GM12891 (cell line): ENCODE results near the gene SPTLC1.

Source experiments
- PAX5 ChIP-seq: IDR thresholded peaks from 2 replicates; pipeline ENCODE4 v1.6.1; 2011; ENCODE audit warnings: low read length, moderate library complexity, mild to moderate bottlenecking; ENCODE audit not compliant: insufficient read depth, severe bottlenecking
- POLR2A ChIP-seq: IDR thresholded peaks from 2 replicates; pipeline ENCODE4 v1.6.1; 2011; ENCODE audit warnings: low read depth, low read length, control low read depth
- POLR2AphosphoS5 ChIP-seq: IDR thresholded peaks from 2 replicates; pipeline ENCODE4 v1.6.1; 2011; ENCODE audit warnings: low read depth, low read length, control low read depth
- SPI1 ChIP-seq: IDR thresholded peaks from 2 replicates; pipeline ENCODE4 v1.6.1; 2011; ENCODE audit warnings: low read depth, low read length, control low read depth
- TAF1 ChIP-seq: IDR thresholded peaks from 2 replicates; pipeline ENCODE4 v1.6.1; 2011; ENCODE audit warnings: low read depth, low read length, control low read depth

- TF ChIP-seq PAX5, result no peak
- TF ChIP-seq POLR2A, result no peak
- TF ChIP-seq POLR2AphosphoS5, result no peak
- no peak for TF ChIP-seq SPI1
- TF ChIP-seq TAF1, result no peak
Observed at GRCh38 chr9:92057226-92057625, 58.0 kb downstream of the SPTLC1 start.
